B cell (primary cell): ENCODE results near the gene TRDN. TPM values are rescaled to one million over a fixed set of nuclear protein-coding genes. Genes with fewer than 3 reads are reported as not detected.

Source experiments
- ATAC-seq: fragments of 200-7000 bp; cut with Tn5 transposase; one replicate; pipeline ENCODE4 v1.10.0; 2021; ENCODE audit warnings: low read depth, mild to moderate bottlenecking, moderate number of reproducible peaks, moderate library complexity
- CTCF ChIA-PET: fragments of 350-600 bp; sonication (Branson Sonifier 250); formaldehyde crosslinking; loops from one replicate; lab custom pipeline; 2021; ENCODE audit warnings: antibody characterized with exemption, inconsistent platforms; lab: Charles Lee
- POLR2A ChIA-PET: fragments of 350-600 bp; sonication (Branson Sonifier 250); formaldehyde crosslinking; loops from one replicate; lab custom pipeline; 2021; ENCODE audit warnings: antibody characterized with exemption; lab: Charles Lee
- DNase-seq: peaks from one replicate; pipeline ENCODE4 v3.0.0; 2013
- H2AFZ ChIP-seq: 2 replicates; pipeline ENCODE4 v1.6.1; 2012; ENCODE audit warnings: mild to moderate bottlenecking, low read depth, low read length; ENCODE audit not compliant: insufficient read depth, poor library complexity, severe bottlenecking
- H3K27ac ChIP-seq, 2 donors: 1 replicate in 1 of 2; 2 replicates in 1 of 2; pipeline ENCODE4 v1.5.1; 2012 to 2013; ENCODE audit warnings: low read length in 2 of 2, mild to moderate bottlenecking in 2 of 2, moderate library complexity in 1 of 2
- H3K27me3 ChIP-seq, 4 experiments: fragments of 200-600 bp in 1 of 4; sonication (generic) in 1 of 4; replicated peaks in 1 of 4; 1 replicate in 2 of 4; 2 replicates in 2 of 4; pipeline versions ENCODE4 v1.6.1 to v1.7.0; 2013 to 2016; ENCODE audit warnings: low read length in 3 of 4, mild to moderate bottlenecking in 2 of 4, mixed read lengths in 1 of 4, moderate library complexity in 1 of 4; ENCODE audit not compliant: insufficient read depth in 4 of 4, control insufficient read depth in 3 of 4; ENCODE audit errors: control extremely low read depth in 1 of 4
- H3K36me3 ChIP-seq, 2 experiments: replicated peaks in 1 of 2; 1 replicate in 1 of 2; 2 replicates in 1 of 2; pipeline versions ENCODE4 v1.6.1 to v1.7.1; 2013; ENCODE audit warnings: low read length in 1 of 2; ENCODE audit not compliant: insufficient read depth in 2 of 2, control insufficient read depth in 1 of 2; ENCODE audit errors: control extremely low read depth in 1 of 2, extremely low read depth in 1 of 2
- H3K4me1 ChIP-seq, 2 donors: fragments of 200-600 bp in 1 of 2; sonication (generic) in 1 of 2; 1 replicate in 1 of 2; 2 replicates in 1 of 2; pipeline versions ENCODE4 v1.5.1 to v1.6.1; 2013 to 2017; ENCODE audit warnings: low read length in 2 of 2; ENCODE audit not compliant: control insufficient read depth in 2 of 2, insufficient read depth in 2 of 2
- H3K4me2 ChIP-seq: replicated peaks from 2 replicates; pipeline ENCODE3; 2012; ENCODE audit warnings: mild to moderate bottlenecking, low read depth, low read length; ENCODE audit not compliant: poor library complexity, severe bottlenecking
- H3K4me3 ChIP-seq, 5 experiments: fragments of 200-600 bp in 1 of 5; sonication (generic) in 1 of 5; 1 replicate in 3 of 5; 2 replicates in 2 of 5; pipeline versions ENCODE4 v1.5.1 to v1.7.0; 2011 to 2016; ENCODE audit warnings: low read length in 4 of 5, mild to moderate bottlenecking in 4 of 5, low read depth in 2 of 5, control low read depth in 1 of 5, moderate library complexity in 1 of 5; ENCODE audit not compliant: insufficient read depth in 1 of 5; ENCODE audit errors: control extremely low read depth in 1 of 5, extremely low read depth in 1 of 5
- H3K79me2 ChIP-seq: fragments of 200-600 bp; sonication (generic); one replicate; pipeline ENCODE4 v1.6.0; 2016; ENCODE audit warnings: low read length; ENCODE audit not compliant: control insufficient read depth, insufficient read depth
- H3K9ac ChIP-seq: fragments of 200-600 bp; sonication (generic); 2 replicates; pipeline ENCODE4 v1.6.1; 2017; ENCODE audit warnings: mild to moderate bottlenecking, low read length, moderate library complexity
- H3K9me3 ChIP-seq, 3 donors: one replicate each; pipeline versions ENCODE4 v1.6.1 to v1.7.1; 2013; ENCODE audit warnings: low read length in 2 of 3; ENCODE audit not compliant: control insufficient read depth in 2 of 3, insufficient read depth in 1 of 3; ENCODE audit errors: control extremely low read depth in 1 of 3
- H4K20me1 ChIP-seq: 2 replicates; pipeline ENCODE4 v1.6.0; 2012; ENCODE audit warnings: mild to moderate bottlenecking, low read length; ENCODE audit not compliant: insufficient read depth, control insufficient read depth, poor library complexity, severe bottlenecking
- H3K27ac Mint-ChIP-seq: one replicate; pipeline ENCODE4 v1.8.0; 2021; ENCODE audit warnings: mixed read lengths
- H3K27me3 Mint-ChIP-seq: one replicate; pipeline ENCODE4 v1.8.0; 2021; ENCODE audit warnings: mixed read lengths
- H3K4me1 Mint-ChIP-seq: one replicate; pipeline ENCODE4 v1.8.0; 2021; ENCODE audit warnings: mixed read lengths
- H3K4me3 Mint-ChIP-seq: one replicate; pipeline ENCODE4 v1.8.0; 2021; ENCODE audit warnings: mixed read lengths
- H3K9me3 Mint-ChIP-seq: one replicate; pipeline ENCODE4 v1.8.0; 2022; ENCODE audit warnings: mixed read lengths; ENCODE audit not compliant: insufficient read depth
- EZH2 ChIP-seq: IDR thresholded peaks from 2 replicates; pipeline ENCODE4 v1.6.1; 2012; ENCODE audit warnings: borderline replicate concordance, low read depth, mild to moderate bottlenecking, moderate library complexity, low read length; ENCODE audit not compliant: insufficient read depth, poor library complexity, severe bottlenecking
- WGBS: methylation state at CpG from one replicate; pipeline ENCODE4 v1.1.5; 2013; ENCODE audit warnings: missing lambda C conversion rate; ENCODE audit not compliant: insufficient coverage; 5-methylcytosine and 5-hydroxymethylcytosine counted together
- intact Hi-C: fragments of 100-400 bp; cut with micrococcal nuclease; formaldehyde crosslinking; loops from one replicate; pipeline ENCODE4 v1.10.0; 2022
- polyA plus RNA-seq: library from polyadenylated mRNA; depleted of rRNA; stranded (reverse); fragments of >200 nt; gene quantifications from 2 replicates; pipeline ENCODE4 v1.2.3, GENCODE V29; 2012
- total RNA-seq, 2 donors: library from RNA; stranded (reverse); fragments of 120-200 nt in 1 of 2; gene quantifications; 1 replicate in 1 of 2; 2 replicates in 1 of 2; pipeline versions ENCODE4 v1.2.3 to v1.2.4, GENCODE V29; 2013 to 2022
- TF ChIP-seq, protein P1 (sequence below): fragments of 200-600 bp; IDR thresholded peaks from one replicate; pipeline ENCODE4 v1.8.0; 2022; ENCODE audit warnings: antibody characterized with exemption, mild to moderate bottlenecking

Gene TRDN
- total and polyA plus RNA-seq, 2 donors (not counting 1 experiment from before 2014, with no cell fraction given) = not detected

GRCh38 chr6:123458218-123458617 lies 178.5 kb downstream of the TRDN start:
- TF ChIP-seq, protein P1, sequence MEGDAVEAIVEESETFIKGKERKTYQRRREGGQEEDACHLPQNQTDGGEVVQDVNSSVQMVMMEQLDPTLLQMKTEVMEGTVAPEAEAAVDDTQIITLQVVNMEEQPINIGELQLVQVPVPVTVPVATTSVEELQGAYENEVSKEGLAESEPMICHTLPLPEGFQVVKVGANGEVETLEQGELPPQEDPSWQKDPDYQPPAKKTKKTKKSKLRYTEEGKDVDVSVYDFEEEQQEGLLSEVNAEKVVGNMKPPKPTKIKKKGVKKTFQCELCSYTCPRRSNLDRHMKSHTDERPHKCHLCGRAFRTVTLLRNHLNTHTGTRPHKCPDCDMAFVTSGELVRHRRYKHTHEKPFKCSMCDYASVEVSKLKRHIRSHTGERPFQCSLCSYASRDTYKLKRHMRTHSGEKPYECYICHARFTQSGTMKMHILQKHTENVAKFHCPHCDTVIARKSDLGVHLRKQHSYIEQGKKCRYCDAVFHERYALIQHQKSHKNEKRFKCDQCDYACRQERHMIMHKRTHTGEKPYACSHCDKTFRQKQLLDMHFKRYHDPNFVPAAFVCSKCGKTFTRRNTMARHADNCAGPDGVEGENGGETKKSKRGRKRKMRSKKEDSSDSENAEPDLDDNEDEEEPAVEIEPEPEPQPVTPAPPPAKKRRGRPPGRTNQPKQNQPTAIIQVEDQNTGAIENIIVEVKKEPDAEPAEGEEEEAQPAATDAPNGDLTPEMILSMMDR = no peak
- TF ChIP-seq EZH2 = no peak
- WGBS = no CpG with 5 or more reads among the region's 1 CpG
- Histone ChIP-seq H3K27ac (no peak overlapping the region), H3K9me3 (no peaks in the 10 kb centered on the region), H4K20me1 (no peaks in the 10 kb centered on the region), H3K27me3 (no peaks in the 10 kb centered on the region), H2AFZ (no peak overlapping the region), H3K4me1 (no peaks in the 10 kb centered on the region), H3K9ac (no peak overlapping the region), H3K4me2 (no peak overlapping the region), H3K79me2 (no peaks in the 10 kb centered on the region), H3K36me3 (no peaks in the 10 kb centered on the region), H3K4me3 (no peak overlapping the region)
- H3K27me3 Mint-ChIP-seq = no peaks in the 10 kb centered on the region
- no peak for DNase-seq
- no peak overlapping the region for H3K4me3 Mint-ChIP-seq
- intact Hi-C loops = no loop called here
- no peak for ATAC-seq
- no peaks in the 10 kb centered on the region for H3K4me1 Mint-ChIP-seq
- no peaks in the 10 kb centered on the region for H3K9me3 Mint-ChIP-seq
- ChIA-PET POLR2A (no interaction called here), CTCF (no interaction called here)
- no peak overlapping the region for H3K27ac Mint-ChIP-seq

- no peak overlapping the region for H3K4me2 ChIP-seq
- H3K4me3 ChIP-seq = no peak overlapping the region
- no peaks in the 10 kb centered on the region for H3K4me1 Mint-ChIP-seq
- H3K9me3 ChIP-seq = no peaks in the 10 kb centered on the region
- no peaks in the 10 kb centered on the region for H3K4me1 ChIP-seq
- H3K27me3 ChIP-seq = no peaks in the 10 kb centered on the region
- H3K9ac ChIP-seq = no peak overlapping the region
- ChIA-PET CTCF (no interaction called here), POLR2A (no interaction called here)
- whole genome bisulfite sequencing = no CpG with 5 or more reads among the region's 3 CpGs
- no peak overlapping the region for H2AFZ ChIP-seq
- H3K79me2 ChIP-seq = no peaks in the 10 kb centered on the region
- intact Hi-C loops = no loop called here
- no peaks in the 10 kb centered on the region for H4K20me1 ChIP-seq
- no peak overlapping the region for H3K27ac ChIP-seq
- H3K36me3 ChIP-seq = no peaks in the 10 kb centered on the region
- H3K27me3 Mint-ChIP-seq = no peaks in the 10 kb centered on the region
- TF ChIP-seq, protein P1 = no peak
- no peak for TF ChIP-seq EZH2
- ATAC-seq (no peak), DNase-seq (no peak)
- no peaks in the 10 kb centered on the region for H3K9me3 Mint-ChIP-seq
- H3K4me3 Mint-ChIP-seq = no peak overlapping the region
- H3K27ac Mint-ChIP-seq = no peak overlapping the region
Measured at GRCh38 chr6:123456836-123457235, 179.9 kb downstream of the TRDN start.
